ENCODE results near the gene EPS8L3.

EPS8L3 gene

DNA sequence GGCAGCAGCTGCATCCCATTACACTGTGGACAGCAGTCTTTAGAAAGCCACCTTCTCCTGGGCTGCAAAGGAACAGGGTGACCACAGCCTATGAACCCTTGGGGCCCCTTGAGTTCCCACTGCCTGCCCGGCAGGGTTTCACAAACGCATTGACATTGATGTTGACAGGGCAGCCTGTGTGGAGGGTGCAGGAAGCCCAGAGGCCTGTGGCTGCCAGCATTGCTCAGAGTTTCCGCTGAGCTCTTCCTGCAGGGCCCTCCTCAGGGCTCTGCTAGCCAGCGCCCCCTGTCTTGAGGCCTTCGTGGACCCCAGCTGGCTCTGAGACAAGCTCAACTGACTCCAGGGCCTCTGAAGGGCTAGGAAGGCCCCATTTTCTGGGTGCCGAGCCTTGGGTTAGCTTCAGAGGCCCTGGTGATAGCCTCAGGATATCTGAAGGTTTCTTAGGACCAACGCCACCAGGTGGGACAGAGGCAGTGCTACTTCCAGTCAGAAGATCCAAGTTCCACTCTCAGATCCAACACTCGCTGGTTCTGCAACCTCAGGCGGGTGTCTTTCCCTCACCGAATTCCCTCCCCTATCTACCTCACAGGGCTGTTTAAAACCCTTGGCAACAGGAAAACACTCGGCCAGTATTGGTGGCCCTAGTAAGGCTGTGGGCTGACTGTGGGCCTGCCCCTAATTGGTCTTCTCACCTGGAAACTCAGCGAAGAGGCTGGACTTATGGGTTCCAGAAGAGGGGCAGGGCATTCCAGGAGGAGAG lies 27.2 kb upstream of the EPS8L3 start:
- peaks cover 42 to 58% of the 10 kb centered on the region in 2 donors for H3K4me1 Mint-ChIP-seq (ENCODE audit: low read depth in 2 of 2)
- no peaks in the 10 kb centered on the region for H3K27me3 Mint-ChIP-seq
- H3K4me3 Mint-ChIP-seq = peak overlapping the region; percentile 57 to 66
- peaks cover 6% of the 10 kb centered on the region for H3K36me3 Mint-ChIP-seq (ENCODE audit: insufficient read depth)
- H3K9me3 Mint-ChIP-seq = no peaks in the 10 kb centered on the region
- DNase-seq = peak; percentile 70 to 74 (median 72)
- peak; percentile 84 for ATAC-seq (replicated peaks)
- H3K27ac Mint-ChIP-seq = peak overlapping the region; percentile 92

DNA sequence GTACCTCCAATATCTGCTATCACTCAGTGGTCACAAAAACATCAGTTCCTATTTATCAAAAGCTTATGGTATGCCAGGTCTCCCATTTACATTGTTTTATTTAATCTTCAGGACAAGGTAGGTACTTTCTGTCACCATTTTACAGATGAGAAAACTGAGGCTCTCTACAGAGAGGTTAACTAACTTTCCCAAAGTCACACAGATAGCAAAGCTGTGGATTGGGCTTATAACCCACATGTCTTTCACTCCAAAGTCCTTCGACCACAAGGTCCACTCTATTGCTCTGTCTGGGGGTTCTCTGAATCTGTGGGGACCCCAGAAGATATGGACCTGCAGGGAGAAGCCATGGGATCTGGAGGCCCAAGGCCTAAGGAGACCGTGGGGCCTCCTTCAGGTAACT lies 26.6 kb upstream of the EPS8L3 start:
- peak overlapping the region; percentile 57 to 66 for H3K4me3 Mint-ChIP-seq

GRCh38 chr1:109789551-109790180 lies 25.9 kb upstream of the EPS8L3 start:
- H3K27ac Mint-ChIP-seq = peak overlapping the region; percentile 92
- peaks cover 6% of the 10 kb centered on the region for H3K36me3 Mint-ChIP-seq (ENCODE audit: insufficient read depth)
- H3K27me3 Mint-ChIP-seq = no peaks in the 10 kb centered on the region
- peak overlapping the region; percentile 37 to 56 for H3K4me3 Mint-ChIP-seq
- DNase-seq = no peak
- H3K9me3 Mint-ChIP-seq = no peaks in the 10 kb centered on the region
- H3K4me1 Mint-ChIP-seq (ENCODE audit: low read depth in 2 of 2) = peaks cover 34 to 54% of the 10 kb centered on the region in 2 donors
- no peak for ATAC-seq (replicated peaks)

More for the DNA sequence above, 26.6 kb upstream of the EPS8L3 start:
- ATAC-seq (replicated peaks) (no peak), DNase-seq (no peak)
- H3K27me3 Mint-ChIP-seq = no peaks in the 10 kb centered on the region
- H3K9me3 Mint-ChIP-seq = no peaks in the 10 kb centered on the region
- H3K4me1 Mint-ChIP-seq (ENCODE audit: low read depth in 2 of 2) = peaks cover 39 to 57% of the 10 kb centered on the region in 2 donors
- H3K36me3 Mint-ChIP-seq (ENCODE audit: insufficient read depth) = peaks cover 6% of the 10 kb centered on the region
- H3K27ac Mint-ChIP-seq = peak overlapping the region; percentile 92

DNA sequence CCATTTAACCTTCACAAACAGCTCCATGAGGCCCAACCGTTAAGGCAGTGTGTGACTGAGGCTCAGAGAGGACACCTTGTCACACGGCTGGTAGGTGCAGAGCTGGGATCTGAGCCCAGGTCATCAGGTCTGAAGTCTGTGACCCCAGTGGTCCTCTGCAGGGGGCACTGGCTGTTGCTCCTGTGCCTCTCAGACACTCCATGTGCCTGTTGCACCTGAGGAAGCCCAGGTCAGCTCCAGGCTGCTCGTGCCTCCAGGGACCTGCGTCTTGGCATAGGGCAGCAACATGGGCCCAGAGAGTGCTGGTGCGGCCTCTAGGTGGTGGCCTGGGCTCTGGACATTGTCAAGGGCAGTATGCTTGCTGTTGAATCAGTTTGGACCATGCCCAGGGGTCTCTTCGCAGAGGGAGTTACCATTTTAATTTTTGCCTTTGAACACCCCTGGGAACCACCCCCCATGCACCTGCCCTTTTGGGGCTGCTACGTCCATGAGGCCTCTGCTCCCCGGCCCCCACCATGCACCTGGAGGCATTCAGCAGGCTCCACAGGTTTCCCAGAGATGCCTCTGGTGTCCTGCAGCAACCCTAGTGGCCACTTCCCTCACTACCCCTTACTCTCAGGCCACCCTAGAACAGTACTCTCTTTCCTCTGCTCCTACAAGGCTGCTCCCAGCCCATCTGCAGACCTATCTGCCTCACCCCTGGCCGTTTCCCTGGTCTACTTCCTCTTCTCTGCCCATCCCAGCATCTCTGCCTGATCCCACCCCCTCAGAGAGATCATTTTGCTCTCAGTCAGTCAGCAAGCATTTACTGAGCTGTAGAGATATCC lies 25.2 kb upstream of the EPS8L3 start:
- DNase-seq (no peak), ATAC-seq (replicated peaks) (no peak)
- H3K4me3 Mint-ChIP-seq = peak overlapping the region; percentile 37 to 56
- peaks cover 7% of the 10 kb centered on the region for H3K36me3 Mint-ChIP-seq (ENCODE audit: insufficient read depth)
- H3K27me3 Mint-ChIP-seq = no peaks in the 10 kb centered on the region
- H3K27ac Mint-ChIP-seq = peak overlapping the region; percentile 92
- no peaks in the 10 kb centered on the region for H3K9me3 Mint-ChIP-seq
- H3K4me1 Mint-ChIP-seq (ENCODE audit: low read depth in 2 of 2) = peaks cover 27 to 46% of the 10 kb centered on the region in 2 donors

DNA sequence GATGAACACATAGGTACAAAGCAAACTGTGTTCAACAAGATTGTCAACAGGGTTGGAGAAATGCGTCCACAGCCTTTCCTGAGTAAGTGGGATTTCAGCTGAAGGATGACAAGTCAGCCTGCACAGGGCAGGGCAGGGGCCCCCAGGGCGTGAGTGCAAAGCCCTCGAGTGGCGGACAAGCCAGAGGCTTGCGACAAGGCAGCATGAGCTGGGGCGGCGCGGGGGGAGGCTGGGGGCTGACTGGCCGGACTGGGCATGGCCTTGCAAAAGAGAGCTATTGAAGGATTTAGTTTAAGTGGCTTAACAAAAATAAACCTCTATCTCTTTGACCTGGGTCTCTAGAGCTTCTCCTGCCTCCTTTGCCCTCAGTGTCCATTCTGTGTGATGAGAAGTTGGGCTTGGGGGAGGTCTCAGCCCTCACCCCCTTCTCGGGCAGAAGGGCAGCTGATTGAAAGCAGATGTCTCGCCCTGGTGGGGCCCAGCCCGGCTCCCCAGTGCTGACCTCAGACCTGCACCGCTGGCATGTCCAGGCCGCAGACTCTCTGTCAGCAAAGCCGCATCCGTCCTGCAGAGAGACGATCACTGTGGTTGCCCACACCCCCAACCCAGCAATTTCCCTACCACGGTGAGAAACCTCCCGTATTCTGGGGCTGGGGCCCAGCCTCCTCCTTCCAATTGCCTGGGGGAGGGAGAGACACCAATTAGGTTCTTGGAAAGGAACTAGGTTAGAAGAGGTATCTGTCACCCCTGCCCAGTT lies 24.3 kb upstream of the EPS8L3 start:
- Mint-ChIP-seq H3K4me1 (ENCODE audit: low read depth in 2 of 2) (peaks cover 18 to 37% of the 10 kb centered on the region in 2 donors), H3K9me3 (no peaks in the 10 kb centered on the region), H3K36me3 (ENCODE audit: insufficient read depth) (peaks cover 9% of the 10 kb centered on the region), H3K27ac (peak overlapping the region in 1 of 2 donors; percentile 7), H3K4me3 (peak overlapping the region; percentile 11 to 56), H3K27me3 (no peaks in the 10 kb centered on the region)
- ATAC-seq (replicated peaks) = peak; percentile 57
- DNase-seq = peak in 2 of 3 experiments; percentile 38

DNA sequence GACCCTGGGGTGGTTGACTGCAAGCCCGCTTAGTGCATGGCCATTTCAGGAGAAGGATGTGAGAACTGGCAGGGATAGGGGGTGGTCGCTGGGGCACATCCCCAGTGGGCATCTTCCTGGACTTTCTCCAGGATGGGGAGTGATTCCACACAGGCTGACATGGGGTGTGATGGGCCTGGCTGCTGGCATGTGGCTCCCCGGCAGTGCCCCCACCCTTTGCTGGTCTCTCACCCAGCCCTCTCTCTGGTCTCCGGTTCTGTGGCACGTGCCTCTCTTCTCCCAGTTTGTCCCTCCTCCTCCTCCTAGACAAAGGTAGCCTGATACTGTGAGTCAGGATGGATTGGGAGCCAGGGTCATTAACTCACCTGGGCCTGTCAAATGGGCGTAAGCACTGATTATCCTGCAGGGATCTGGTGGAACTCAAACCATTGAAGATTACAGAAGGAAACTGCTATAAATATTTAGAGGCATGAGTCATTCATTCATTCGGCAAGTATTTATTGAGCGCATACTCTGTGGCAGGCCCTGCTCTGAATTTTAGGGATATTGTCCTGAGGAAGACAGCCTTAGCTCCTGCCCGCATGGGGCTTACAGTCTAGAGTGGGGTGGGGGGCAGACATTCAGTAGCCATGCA lies 23.6 kb upstream of the EPS8L3 start:
- peaks cover 15 to 34% of the 10 kb centered on the region in 2 donors for H3K4me1 Mint-ChIP-seq (ENCODE audit: low read depth in 2 of 2)

DNA sequence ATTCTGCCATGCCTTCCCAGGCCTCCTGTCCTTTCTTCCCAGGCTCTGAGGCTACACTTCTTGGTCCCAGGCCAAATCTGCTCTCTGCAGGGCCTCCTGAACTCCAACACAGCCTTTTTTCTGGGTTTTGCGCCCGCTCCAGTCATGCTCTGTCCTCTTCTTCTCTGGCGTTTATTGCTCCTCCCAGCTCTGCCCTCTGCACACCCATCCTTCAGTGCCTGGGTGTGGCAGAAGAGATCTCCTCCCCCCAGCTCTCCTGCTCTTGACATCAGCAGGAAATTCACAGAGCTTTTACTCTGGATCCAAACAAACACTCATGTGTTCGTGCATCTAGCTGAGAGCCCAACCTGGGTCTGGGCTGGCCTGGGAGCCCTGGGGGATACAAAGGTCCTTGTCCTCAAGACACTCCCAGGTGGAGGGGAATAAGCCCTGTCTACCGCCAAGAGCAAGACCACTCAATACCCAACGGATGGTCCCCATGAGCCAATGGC lies 22.9 kb upstream of the EPS8L3 start:
- Mint-ChIP-seq H3K27ac (no peak overlapping the region), H3K36me3 (ENCODE audit: insufficient read depth) (peaks cover 9% of the 10 kb centered on the region), H3K9me3 (no peaks in the 10 kb centered on the region), H3K4me1 (ENCODE audit: low read depth in 2 of 2) (peaks cover 15 to 32% of the 10 kb centered on the region in 2 donors), H3K27me3 (no peaks in the 10 kb centered on the region), H3K4me3 (no peak overlapping the region)
- DNase-seq (no peak), ATAC-seq (replicated peaks) (no peak)

More for the DNA sequence above, 23.6 kb upstream of the EPS8L3 start:
- peak overlapping the region in 1 of 2 donors; percentile 7 for H3K27ac Mint-ChIP-seq
- ATAC-seq (replicated peaks) = no peak
- H3K4me3 Mint-ChIP-seq = no peak overlapping the region
- H3K27me3 Mint-ChIP-seq = no peaks in the 10 kb centered on the region
- no peaks in the 10 kb centered on the region for H3K9me3 Mint-ChIP-seq
- H3K36me3 Mint-ChIP-seq (ENCODE audit: insufficient read depth) = peaks cover 9% of the 10 kb centered on the region
- no peak for DNase-seq

GRCh38 chr1:109786112-109786480 lies 22.4 kb upstream of the EPS8L3 start:
- no peak overlapping the region for H3K27ac Mint-ChIP-seq
- H3K4me3 Mint-ChIP-seq = no peak overlapping the region
- H3K9me3 Mint-ChIP-seq = no peaks in the 10 kb centered on the region
- ATAC-seq (replicated peaks) (no peak), DNase-seq (no peak)
- H3K4me1 Mint-ChIP-seq (ENCODE audit: low read depth in 2 of 2) = peaks cover 11 to 27% of the 10 kb centered on the region in 2 donors
- no peaks in the 10 kb centered on the region for H3K27me3 Mint-ChIP-seq
- H3K36me3 Mint-ChIP-seq (ENCODE audit: insufficient read depth) = peaks cover 9% of the 10 kb centered on the region

- H3K36me3 Mint-ChIP-seq (ENCODE audit: insufficient read depth) = peaks cover 9% of the 10 kb centered on the region
- ATAC-seq (replicated peaks) = no peak
- H3K4me1 Mint-ChIP-seq (ENCODE audit: low read depth in 2 of 2) = peaks cover 6 to 22% of the 10 kb centered on the region in 2 donors
Observed at GRCh38 chr1:109785446-109786111, 21.9 kb upstream of the EPS8L3 start.

GRCh38 chr1:109784551-109785252 lies 21.0 kb upstream of the EPS8L3 start:
- Mint-ChIP-seq H3K27ac (no peak overlapping the region), H3K4me1 (ENCODE audit: low read depth in 2 of 2) (peaks cover 5 to 18% of the 10 kb centered on the region in 2 donors), H3K9me3 (no peaks in the 10 kb centered on the region), H3K4me3 (no peak overlapping the region), H3K27me3 (no peaks in the 10 kb centered on the region), H3K36me3 (ENCODE audit: insufficient read depth) (peaks cover 9% of the 10 kb centered on the region)
- DNase-seq = no peak
- no peak for ATAC-seq (replicated peaks)

More at GRCh38 chr1:109785446-109786111, 21.9 kb upstream of the EPS8L3 start:
- no peak overlapping the region for H3K27ac Mint-ChIP-seq
- H3K27me3 Mint-ChIP-seq = no peaks in the 10 kb centered on the region
- no peak overlapping the region for H3K4me3 Mint-ChIP-seq
- H3K9me3 Mint-ChIP-seq = no peaks in the 10 kb centered on the region
- DNase-seq = no peak

DNA sequence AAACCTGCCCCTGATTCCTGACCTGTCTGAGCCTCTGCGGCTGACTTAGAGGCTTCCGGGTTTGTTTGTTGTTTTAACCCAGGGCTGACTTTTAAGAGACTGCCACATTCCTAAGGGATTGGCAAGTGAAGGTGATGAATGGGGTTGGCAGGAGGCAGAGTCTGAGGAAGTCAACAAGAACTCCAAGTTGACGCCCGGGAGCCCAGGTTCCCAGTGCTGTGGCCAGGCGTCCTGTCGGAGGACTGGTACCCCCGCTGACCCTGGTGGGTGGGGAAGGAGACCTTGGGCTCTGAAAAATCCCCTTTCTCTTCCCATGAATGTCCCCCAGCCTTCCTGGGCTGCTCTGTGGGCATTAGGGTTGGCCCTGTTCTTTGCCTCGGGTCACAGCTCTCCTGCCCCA lies 19.7 kb upstream of the EPS8L3 start:
- H3K27me3 Mint-ChIP-seq = no peaks in the 10 kb centered on the region
- DNase-seq (no peak), ATAC-seq (replicated peaks) (no peak)
- H3K4me1 Mint-ChIP-seq (ENCODE audit: low read depth in 2 of 2) = peaks cover 0 to 7% of the 10 kb centered on the region in 2 donors
- peaks cover 7% of the 10 kb centered on the region for H3K36me3 Mint-ChIP-seq (ENCODE audit: insufficient read depth)
- no peak overlapping the region for H3K27ac Mint-ChIP-seq
- no peaks in the 10 kb centered on the region for H3K9me3 Mint-ChIP-seq
- H3K4me3 Mint-ChIP-seq = no peak overlapping the region

All from effector memory CD8-positive, alpha-beta T cell (primary cell).